ENCODE results near the gene RNASE9. TPM values are rescaled to one million over a fixed set of nuclear protein-coding genes. Genes with fewer than 3 reads are reported as not detected.
"Not testable (repeated sequence)": the region's sequence is repeated elsewhere in the genome, so short reads cannot be mapped to it uniquely, and the experiment has no call there.

The RNASE9 gene
- total RNA-seq, result not detected in 2 replicates

- H3K4me3 Mint-ChIP-seq, result no peak within 1 kb of the TSS
- intact Hi-C loops (cut with micrococcal nuclease), result no loop called here
- H3K9me3 Mint-ChIP-seq, result no peaks in the 10 kb centered on the region
- H3K4me1 Mint-ChIP-seq, result no peaks in the 10 kb centered on the region
- peak; percentile 15 for DNase-seq
- no peak within 1 kb of the TSS for H3K27ac Mint-ChIP-seq
- peaks cover 18% of the 10 kb centered on the region for H3K27me3 Mint-ChIP-seq
- no peaks in the 10 kb centered on the region for H3K36me3 Mint-ChIP-seq (ENCODE audit: low read depth)
Observed at GRCh38 chr14:20560961-20561360, at the start of gene RNASE9. Gene RNASE9, minus strand, starts transcription at chr14:20561047.

GRCh38 chr14:20610002-20610765 lies 49.3 kb upstream of the RNASE9 start:
- H3K9me3 Mint-ChIP-seq, result no peaks in the 10 kb centered on the region
- H3K4me1 Mint-ChIP-seq, result peaks cover 8% of the 10 kb centered on the region
- no peaks in the 10 kb centered on the region for H3K27me3 Mint-ChIP-seq
- intact Hi-C loops (cut with micrococcal nuclease), result loop anchor here (2.0 to 5.0 kb wide), 3 partner anchors 245 to 902 kb away; partner anchors contain the start of genes METTL3 and TMEM253
- no peaks in the 10 kb centered on the region for H3K36me3 Mint-ChIP-seq (ENCODE audit: low read depth)
- peak; percentile 91 for DNase-seq
- no peak overlapping the region for H3K4me3 Mint-ChIP-seq
- H3K27ac Mint-ChIP-seq, result no peak overlapping the region

- Mint-ChIP-seq H3K4me3 (no peak overlapping the region), H3K27ac (no peak overlapping the region), H3K36me3 (ENCODE audit: low read depth) (no peaks in the 10 kb centered on the region), H3K9me3 (no peaks in the 10 kb centered on the region), H3K4me1 (peaks cover 4% of the 10 kb centered on the region), H3K27me3 (no peaks in the 10 kb centered on the region)
- peak; percentile 90 for DNase-seq
- intact Hi-C loops (cut with micrococcal nuclease), result loop anchor here (1.0 to 5.0 kb wide), 10 partner anchors 78 to 903 kb away; partner anchors contain the start of genes METTL3, PARP2, TMEM253 and TTC5
Observed at GRCh38 chr14:20609215-20610001, 48.6 kb upstream of the RNASE9 start.

GRCh38 chr14:20608383-20609110 lies 47.7 kb upstream of the RNASE9 start:
- intact Hi-C loops (cut with micrococcal nuclease), result loop anchor here (1.0 kb wide), 7 partner anchors 77 to 303 kb away; partner anchors contain the start of genes PARP2 and TTC5
- Mint-ChIP-seq H3K9me3 (no peaks in the 10 kb centered on the region), H3K27ac (no peak overlapping the region), H3K4me3 (no peak overlapping the region), H3K27me3 (no peaks in the 10 kb centered on the region), H3K36me3 (ENCODE audit: low read depth) (no peaks in the 10 kb centered on the region), H3K4me1 (peaks cover 4% of the 10 kb centered on the region)
- no peak for DNase-seq

GRCh38 chr14:20607617-20608016 lies 46.8 kb upstream of the RNASE9 start:
- Mint-ChIP-seq H3K4me1 (peaks cover 4% of the 10 kb centered on the region), H3K27ac (no peak overlapping the region), H3K36me3 (ENCODE audit: low read depth) (no peaks in the 10 kb centered on the region), H3K9me3 (no peaks in the 10 kb centered on the region), H3K27me3 (no peaks in the 10 kb centered on the region), H3K4me3 (no peak overlapping the region)
- intact Hi-C loops (cut with micrococcal nuclease), result no loop called here
- no peak for DNase-seq

- Mint-ChIP-seq H3K27me3 (no peaks in the 10 kb centered on the region), H3K36me3 (ENCODE audit: low read depth) (no peaks in the 10 kb centered on the region), H3K9me3 (no peaks in the 10 kb centered on the region), H3K27ac (no peak overlapping the region), H3K4me1 (peaks cover 4% of the 10 kb centered on the region), H3K4me3 (no peak overlapping the region)
- intact Hi-C loops (cut with micrococcal nuclease), result no loop called here
- DNase-seq, result no peak
Observed at GRCh38 chr14:20606902-20607242, 46.0 kb upstream of the RNASE9 start.

GRCh38 chr14:20606190-20606901 lies 45.5 kb upstream of the RNASE9 start:
- Mint-ChIP-seq H3K9me3 (no peaks in the 10 kb centered on the region), H3K27me3 (no peaks in the 10 kb centered on the region), H3K4me1 (peaks cover 4% of the 10 kb centered on the region), H3K27ac (no peak overlapping the region), H3K36me3 (ENCODE audit: low read depth) (no peaks in the 10 kb centered on the region), H3K4me3 (no peak overlapping the region)
- DNase-seq, result no peak
- intact Hi-C loops (cut with micrococcal nuclease), result no loop called here

- H3K4me1 Mint-ChIP-seq, result peaks cover 4% of the 10 kb centered on the region
- no peak for DNase-seq
- no peaks in the 10 kb centered on the region for H3K36me3 Mint-ChIP-seq (ENCODE audit: low read depth)
- no peaks in the 10 kb centered on the region for H3K9me3 Mint-ChIP-seq
- H3K27ac Mint-ChIP-seq, result no peak overlapping the region
- no peaks in the 10 kb centered on the region for H3K27me3 Mint-ChIP-seq
- no peak overlapping the region for H3K4me3 Mint-ChIP-seq
- intact Hi-C loops (cut with micrococcal nuclease), result no loop called here
Observed at GRCh38 chr14:20603813-20604690, 43.2 kb upstream of the RNASE9 start.

- no peak for DNase-seq
- intact Hi-C loops (cut with micrococcal nuclease), result no loop called here
- no peaks in the 10 kb centered on the region for H3K36me3 Mint-ChIP-seq (ENCODE audit: low read depth)
- no peaks in the 10 kb centered on the region for H3K27me3 Mint-ChIP-seq
- H3K9me3 Mint-ChIP-seq, result no peaks in the 10 kb centered on the region
- peaks cover 2% of the 10 kb centered on the region for H3K4me1 Mint-ChIP-seq
- H3K4me3 Mint-ChIP-seq, result no peak overlapping the region
- no peak overlapping the region for H3K27ac Mint-ChIP-seq
Observed at GRCh38 chr14:20602583-20602982, 41.7 kb upstream of the RNASE9 start.

- no peaks in the 10 kb centered on the region for H3K9me3 Mint-ChIP-seq
- H3K4me1 Mint-ChIP-seq, result no peaks in the 10 kb centered on the region
Observed at GRCh38 chr14:20601522-20601921, 40.7 kb upstream of the RNASE9 start.

GRCh38 chr14:20597108-20597507 lies 36.3 kb upstream of the RNASE9 start:
- H3K36me3 Mint-ChIP-seq (ENCODE audit: low read depth), result no peaks in the 10 kb centered on the region
- intact Hi-C loops (cut with micrococcal nuclease), result no loop called here
- no peak overlapping the region for H3K4me3 Mint-ChIP-seq
- no peak for DNase-seq
- H3K27ac Mint-ChIP-seq, result no peak overlapping the region
- H3K9me3 Mint-ChIP-seq, result no peaks in the 10 kb centered on the region
- H3K4me1 Mint-ChIP-seq, result no peaks in the 10 kb centered on the region
- H3K27me3 Mint-ChIP-seq, result peaks cover 3% of the 10 kb centered on the region

More at GRCh38 chr14:20601522-20601921, 40.7 kb upstream of the RNASE9 start:
- H3K4me3 Mint-ChIP-seq, result no peak overlapping the region
- intact Hi-C loops (cut with micrococcal nuclease), result no loop called here
- DNase-seq, result no peak
- H3K27ac Mint-ChIP-seq, result no peak overlapping the region
- H3K27me3 Mint-ChIP-seq, result no peaks in the 10 kb centered on the region
- no peaks in the 10 kb centered on the region for H3K36me3 Mint-ChIP-seq (ENCODE audit: low read depth)

GRCh38 chr14:20595726-20596125 lies 34.9 kb upstream of the RNASE9 start:
- DNase-seq; H3K27ac Mint-ChIP-seq; H3K4me1 Mint-ChIP-seq; H3K4me3 Mint-ChIP-seq; H3K9me3 Mint-ChIP-seq; intact Hi-C loops (cut with micrococcal nuclease); H3K36me3 Mint-ChIP-seq (ENCODE audit: low read depth): not testable (repeated sequence)
- H3K27me3 Mint-ChIP-seq, result peaks cover 11% of the 10 kb centered on the region
